ENCODE results near the gene CLCN5.
A peak's percentile ranks its signal among the peaks of the same experiment; 100 is the strongest.

The CLCN5 gene

DNA sequence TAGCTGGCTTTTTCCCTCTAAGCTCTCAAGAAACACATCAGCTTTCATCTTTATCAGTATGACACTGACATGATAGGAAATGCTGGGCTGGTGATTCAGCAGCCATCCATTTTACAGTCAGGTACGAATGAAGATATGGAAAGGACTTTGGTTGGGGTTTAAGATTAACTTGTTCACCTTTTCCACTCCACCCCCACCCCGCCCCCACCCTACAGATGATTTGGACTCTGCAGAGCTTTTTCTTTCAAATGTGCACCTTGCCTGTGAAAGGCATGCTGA, 145.8 kb downstream of the CLCN5 start:
- no peak overlapping the region for H3K4me3 ChIP-seq (ENCODE audit: low read depth, low read length)
- TF ChIP-seq, protein P1, sequence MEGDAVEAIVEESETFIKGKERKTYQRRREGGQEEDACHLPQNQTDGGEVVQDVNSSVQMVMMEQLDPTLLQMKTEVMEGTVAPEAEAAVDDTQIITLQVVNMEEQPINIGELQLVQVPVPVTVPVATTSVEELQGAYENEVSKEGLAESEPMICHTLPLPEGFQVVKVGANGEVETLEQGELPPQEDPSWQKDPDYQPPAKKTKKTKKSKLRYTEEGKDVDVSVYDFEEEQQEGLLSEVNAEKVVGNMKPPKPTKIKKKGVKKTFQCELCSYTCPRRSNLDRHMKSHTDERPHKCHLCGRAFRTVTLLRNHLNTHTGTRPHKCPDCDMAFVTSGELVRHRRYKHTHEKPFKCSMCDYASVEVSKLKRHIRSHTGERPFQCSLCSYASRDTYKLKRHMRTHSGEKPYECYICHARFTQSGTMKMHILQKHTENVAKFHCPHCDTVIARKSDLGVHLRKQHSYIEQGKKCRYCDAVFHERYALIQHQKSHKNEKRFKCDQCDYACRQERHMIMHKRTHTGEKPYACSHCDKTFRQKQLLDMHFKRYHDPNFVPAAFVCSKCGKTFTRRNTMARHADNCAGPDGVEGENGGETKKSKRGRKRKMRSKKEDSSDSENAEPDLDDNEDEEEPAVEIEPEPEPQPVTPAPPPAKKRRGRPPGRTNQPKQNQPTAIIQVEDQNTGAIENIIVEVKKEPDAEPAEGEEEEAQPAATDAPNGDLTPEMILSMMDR (IDR thresholded peaks at IDR 0.05; ENCODE audit: low read depth, low read length), result no peak

DNA sequence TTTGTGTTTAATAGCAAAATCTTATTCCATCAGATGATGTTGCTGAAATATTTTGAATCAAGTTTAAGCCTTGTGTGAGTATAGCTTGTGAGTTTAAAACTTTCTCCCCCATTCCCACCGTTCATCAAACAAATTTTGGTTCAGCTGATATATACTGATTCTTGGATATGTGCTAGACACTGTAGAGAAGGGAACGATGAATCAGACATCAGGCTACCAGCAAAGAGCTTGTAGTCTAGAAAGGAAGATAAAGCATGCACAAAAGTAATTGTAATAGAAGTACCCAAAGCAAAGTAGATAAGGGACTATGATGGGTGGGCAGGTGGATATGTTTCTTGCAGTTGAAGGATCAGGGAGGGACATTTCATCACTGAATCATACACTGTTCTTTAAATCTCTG, 146.5 kb downstream of the CLCN5 start:
- TF ChIP-seq, protein P1 (IDR thresholded peaks at IDR 0.05; ENCODE audit: low read depth, low read length), result no peak
- H3K4me3 ChIP-seq (ENCODE audit: low read depth, low read length), result no peak overlapping the region

DNA sequence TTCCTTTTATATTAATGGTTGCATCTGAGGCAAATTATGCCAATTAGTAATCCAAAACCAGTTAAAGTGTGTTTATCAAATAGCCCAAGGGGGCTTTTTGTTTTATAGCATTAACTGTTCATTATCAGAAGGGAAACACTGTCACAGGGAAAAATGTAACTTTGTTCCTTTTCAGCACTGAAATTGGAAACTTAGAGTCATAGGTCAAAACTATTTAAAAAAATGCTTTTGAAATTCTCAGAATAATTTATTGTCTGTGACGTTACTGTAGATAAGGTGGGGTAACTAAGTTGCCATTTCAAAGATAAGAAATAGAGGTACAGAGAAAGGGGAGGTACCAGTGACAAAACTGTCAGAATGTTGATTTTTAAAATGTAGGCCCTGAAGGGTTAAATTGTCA, 149.1 kb downstream of the CLCN5 start:
- H3K4me3 ChIP-seq (ENCODE audit: low read depth, low read length), result no peak overlapping the region
- TF ChIP-seq, protein P1 (IDR thresholded peaks at IDR 0.05; ENCODE audit: low read depth, low read length), result no peak

DNA sequence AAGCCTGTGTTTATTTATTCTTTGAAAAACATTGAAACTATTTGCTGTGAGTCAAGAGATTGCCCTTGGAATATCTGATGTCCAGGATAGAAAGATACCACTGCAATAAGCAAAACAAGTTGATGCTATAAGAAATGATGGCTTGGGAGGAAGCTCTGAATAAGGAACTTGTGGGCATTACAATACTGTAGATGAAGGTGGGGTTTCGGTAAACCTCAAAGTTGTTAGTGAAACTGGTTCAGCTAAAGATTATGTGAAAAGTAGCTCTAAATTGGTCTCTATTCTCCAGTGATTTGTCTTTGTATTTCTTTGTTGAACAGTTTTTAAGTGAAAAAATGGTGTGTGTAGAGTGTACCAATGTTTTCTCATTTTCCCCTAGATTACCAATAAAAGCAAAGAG, 149.7 kb downstream of the CLCN5 start:
- H3K4me3 ChIP-seq (ENCODE audit: low read depth, low read length), result no peak overlapping the region
- TF ChIP-seq, protein P1 (IDR thresholded peaks at IDR 0.05; ENCODE audit: low read depth, low read length), result no peak

DNA sequence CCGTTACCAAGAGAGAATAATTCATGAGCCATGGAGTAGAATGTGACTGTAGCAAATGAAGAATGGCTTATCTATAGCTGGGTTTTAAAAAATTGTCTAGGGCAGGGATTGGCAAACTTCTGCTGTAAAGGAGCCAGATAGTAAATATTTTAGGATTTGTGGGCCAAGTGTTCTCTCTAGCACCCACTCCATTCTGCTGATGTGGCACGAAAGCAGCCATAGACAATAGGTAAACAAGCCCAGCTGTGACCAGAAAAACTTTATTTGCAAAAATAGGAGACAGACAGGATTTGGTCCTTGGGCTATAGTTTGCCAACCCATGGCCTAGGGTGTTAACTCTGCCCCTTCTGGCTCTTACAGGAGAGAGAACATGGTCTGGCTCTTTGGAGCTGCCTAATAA, 151.2 kb downstream of the CLCN5 start:
- no peak overlapping the region for H3K4me3 ChIP-seq (ENCODE audit: low read depth, low read length)
- TF ChIP-seq, protein P1 (IDR thresholded peaks at IDR 0.05; ENCODE audit: low read depth, low read length), result no peak

DNA sequence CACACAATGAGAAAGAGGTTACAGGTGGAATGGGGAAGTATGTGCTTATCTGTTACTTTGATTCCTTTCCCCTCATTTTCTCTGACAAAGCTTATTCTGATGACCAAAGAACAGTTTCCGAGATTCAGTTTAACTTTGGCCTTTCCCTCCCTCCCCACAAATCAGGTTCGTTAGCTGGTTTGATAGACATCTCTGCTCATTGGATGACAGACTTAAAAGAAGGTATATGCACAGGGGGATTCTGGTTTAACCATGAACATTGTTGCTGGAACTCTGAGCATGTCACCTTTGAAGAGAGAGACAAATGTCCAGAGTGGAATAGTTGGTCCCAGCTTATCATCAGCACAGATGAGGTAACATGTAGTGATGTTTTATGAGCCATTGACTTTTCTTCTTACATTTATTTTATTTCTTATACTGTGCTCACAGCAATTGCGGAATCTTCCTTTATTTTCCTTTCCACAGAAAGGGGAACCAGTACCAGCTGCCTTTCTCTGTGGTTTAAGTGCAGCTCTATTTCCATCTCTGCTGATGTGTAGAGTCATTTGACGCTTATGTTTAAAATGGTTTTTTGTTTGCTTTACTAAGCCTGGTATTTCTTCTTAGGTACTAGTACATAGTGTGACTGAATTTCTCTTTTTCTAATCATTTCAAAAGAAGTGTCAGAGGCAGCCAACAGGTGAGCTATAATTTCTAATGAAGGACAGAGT, 153.4 kb downstream of the CLCN5 start:
- no peak overlapping the region for H3K4me3 ChIP-seq (ENCODE audit: low read depth, low read length)
- TF ChIP-seq, protein P1 (IDR thresholded peaks at IDR 0.05; ENCODE audit: low read depth, low read length), result no peak

DNA sequence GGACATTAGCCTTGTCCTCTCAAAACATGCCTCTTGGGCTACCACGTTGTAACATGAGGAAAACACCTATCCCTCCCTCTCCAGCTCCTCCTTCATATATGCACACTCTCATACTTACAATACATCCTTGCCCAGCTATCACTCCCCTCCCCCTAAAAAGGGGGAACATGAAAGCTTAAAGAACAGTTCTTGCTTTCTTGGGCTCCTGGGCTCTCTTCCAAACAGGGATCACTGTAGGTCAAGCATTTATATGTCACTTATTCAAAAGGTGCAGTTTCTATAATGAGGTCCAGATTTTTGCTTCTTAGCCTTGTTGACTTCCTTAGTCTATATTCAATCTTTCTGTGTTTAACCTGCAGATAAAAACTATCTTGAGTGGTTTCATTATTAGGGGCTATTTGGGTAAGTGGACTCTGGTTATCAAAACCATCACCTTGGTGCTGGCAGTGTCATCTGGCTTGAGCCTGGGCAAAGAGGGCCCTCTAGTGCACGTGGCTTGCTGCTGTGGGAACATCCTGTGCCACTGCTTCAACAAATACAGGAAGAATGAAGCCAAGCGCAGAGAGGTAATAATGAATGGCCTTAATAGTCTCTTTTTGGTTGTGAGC, 159.0 kb downstream of the CLCN5 start:
- TF ChIP-seq, protein P1 (IDR thresholded peaks at IDR 0.05; ENCODE audit: low read depth, low read length), result 0 out of 2 replicates have a peak, but pooled peaks have one; percentile 10
- no peak overlapping the region for H3K4me3 ChIP-seq (ENCODE audit: low read depth, low read length)
